Choroid plexus epithelial cell (primary cell): ENCODE measurements around the gene ZNF784.
A peak's percentile ranks its signal among the peaks of the same experiment; 100 is the strongest.

Source experiments
- DNase-seq: peaks from one replicate; pipeline ENCODE4 v3.0.0-alpha.2; 2010; ENCODE audit warnings: low read depth
- H3K4me3 ChIP-seq: 2 replicates; pipeline ENCODE4 v1.5.1; 2011; ENCODE audit warnings: low read depth, mild to moderate bottlenecking, control low read depth, low read length, moderate library complexity
- CTCF ChIP-seq: conservative IDR thresholded peaks from 2 replicates; pipeline ENCODE4 v1.5.1; 2011; ENCODE audit warnings: low read depth, mild to moderate bottlenecking, control low read depth, inconsistent platforms, low read length, moderate library complexity

Gene ZNF784

GRCh38 chr19:55581823-55582223 lies 42.5 kb downstream of the ZNF784 start:
- no peak for TF ChIP-seq CTCF
- DNase-seq, result no peak
- no peak overlapping the region for H3K4me3 ChIP-seq

GRCh38 chr19:55581145-55581822 lies 43.1 kb downstream of the ZNF784 start:
- H3K4me3 ChIP-seq, result peak overlapping the region; percentile 93
- no peak for TF ChIP-seq CTCF
- DNase-seq, result peak; percentile 9

- peak; percentile 92 for DNase-seq
- no peak for TF ChIP-seq CTCF
- H3K4me3 ChIP-seq, result peak within 1 kb of the TSS; percentile 93
Observed at GRCh38 chr19:55580628-55581144, 43.7 kb downstream of the ZNF784 start, which contains the start of gene ZNF579. TSS of gene ZNF579 (minus strand) at chr19:55580848. CDS start at chr19:55579639, 1,209 bp downstream.

GRCh38 chr19:55579766-55580621 lies 44.4 kb downstream of the ZNF784 start:
- peak overlapping the region; percentile 93 for H3K4me3 ChIP-seq
- DNase-seq, result peak; percentile 41
- no peak for TF ChIP-seq CTCF

GRCh38 chr19:55578761-55579747 lies 45.3 kb downstream of the ZNF784 start:
- H3K4me3 ChIP-seq, result peak overlapping the region; percentile 93
- DNase-seq, result no peak
- TF ChIP-seq CTCF, result no peak

- DNase-seq, result no peak
- TF ChIP-seq CTCF, result no peak
Observed at GRCh38 chr19:55578031-55578760, 46.2 kb downstream of the ZNF784 start.

More at GRCh38 chr19:55578031-55578760, 46.2 kb downstream of the ZNF784 start:
- no peak overlapping the region for H3K4me3 ChIP-seq
